IMR-90 (cell line): ENCODE measurements around the gene GRIN2D. TPM values are rescaled to one million over a fixed set of nuclear protein-coding genes. Genes with fewer than 3 reads are reported as not detected.

Experiments
- ATAC-seq: fragments of 200-7000 bp; cut with Tn5 transposase; 2 replicates; pipeline ENCODE4 v1.9.1; 2020; ENCODE audit warnings: low read depth, mild to moderate bottlenecking, moderate library complexity
- BruUV-seq: library from RNA; stranded (reverse); fragments of 400-500 nt; replicated peaks from 2 replicates; lab custom pipeline; 2021; lab: Mats Ljungman, UMichigan
- CTCF ChIA-PET: fragments of 300-600 bp; formaldehyde crosslinking; extraction: SDS; loops from one replicate; lab custom pipeline; 2021; ENCODE audit warnings: antibody characterized with exemption; lab: Yijun Ruan, JAX
- POLR2A ChIA-PET: fragments of 300-600 bp; sonication (Branson Sonifier 250); formaldehyde crosslinking; loops from one replicate; lab custom pipeline; 2022; ENCODE audit warnings: antibody characterized with exemption; ENCODE audit not compliant: unreplicated experiment; lab: Charles Lee
- DNase-seq: peaks from one replicate; pipeline ENCODE4 v3.0.0; 2013
- H2AFZ ChIP-seq: replicated peaks from 2 replicates; pipeline ENCODE3; 2013; ENCODE audit warnings: low read length, mild to moderate bottlenecking; ENCODE audit not compliant: poor library complexity
- H2AK5ac ChIP-seq: 2 replicates; pipeline ENCODE4 v1.6.1; 2013; ENCODE audit warnings: low read depth, low read length, inconsistent platforms
- H2AK9ac ChIP-seq: replicated peaks from 2 replicates; pipeline ENCODE3; 2013; ENCODE audit warnings: mild to moderate bottlenecking, low read depth, low read length, moderate library complexity; ENCODE audit not compliant: poor library complexity
- H2BK120ac ChIP-seq: 2 replicates; pipeline ENCODE4 v1.6.1; 2013; ENCODE audit warnings: low read depth, low read length, inconsistent platforms
- H2BK15ac ChIP-seq: 3 replicates; pipeline ENCODE4 v1.6.1; 2013; ENCODE audit warnings: low read depth, low read length, inconsistent platforms
- H2BK20ac ChIP-seq: 2 replicates; pipeline ENCODE4 v1.6.1; 2013; ENCODE audit warnings: low read depth, mild to moderate bottlenecking, inconsistent platforms, low read length, moderate library complexity
- H2BK5ac ChIP-seq: 2 replicates; pipeline ENCODE4 v1.6.1; 2013; ENCODE audit warnings: mild to moderate bottlenecking, low read depth, low read length, inconsistent platforms; ENCODE audit not compliant: poor library complexity, severe bottlenecking
- H3K14ac ChIP-seq: replicated peaks from 2 replicates; pipeline ENCODE4 v1.6.1; 2013; ENCODE audit warnings: low read depth, low read length, inconsistent platforms
- H3K18ac ChIP-seq: 2 replicates; pipeline ENCODE4 v1.6.1; 2013; ENCODE audit warnings: low read depth, low read length, control low read depth
- H3K23ac ChIP-seq: 2 replicates; pipeline ENCODE4 v1.6.1; 2013; ENCODE audit warnings: low read depth, low read length, inconsistent platforms
- H3K27ac ChIP-seq: 2 replicates; pipeline ENCODE4 v1.5.1; 2013; ENCODE audit warnings: mild to moderate bottlenecking, control low read depth, low read length; ENCODE audit not compliant: insufficient read depth
- H3K27me3 ChIP-seq: 2 replicates; pipeline ENCODE4 v1.6.1; 2013; ENCODE audit warnings: low read length; ENCODE audit not compliant: control insufficient read depth, insufficient read depth
- H3K36me3 ChIP-seq: 2 replicates; pipeline ENCODE4 v1.6.1; 2013; ENCODE audit warnings: low read length, mixed read lengths; ENCODE audit not compliant: control insufficient read depth, insufficient read depth
- H3K4ac ChIP-seq: 2 replicates; pipeline ENCODE4 v1.6.1; 2013; ENCODE audit warnings: low read depth, low read length, inconsistent platforms
- H3K4me1 ChIP-seq: 2 replicates; pipeline ENCODE4 v1.6.1; 2013; ENCODE audit warnings: low read length, mixed read lengths; ENCODE audit not compliant: control insufficient read depth, insufficient read depth
- H3K4me2 ChIP-seq: 2 replicates; pipeline ENCODE4 v1.6.1; 2013; ENCODE audit warnings: low read depth, mild to moderate bottlenecking, control low read depth, low read length, moderate library complexity
- H3K4me3 ChIP-seq: 2 replicates; pipeline ENCODE4 v1.5.1; 2013; ENCODE audit warnings: low read depth, mild to moderate bottlenecking, control low read depth, low read length, moderate library complexity; ENCODE audit not compliant: insufficient read depth
- H3K56ac ChIP-seq: 2 replicates; pipeline ENCODE4 v1.6.1; 2013; ENCODE audit warnings: low read length, inconsistent platforms; ENCODE audit not compliant: insufficient read depth; ENCODE audit errors: extremely low read depth
- H3K79me1 ChIP-seq, 2 experiments: 2 replicates each; pipeline ENCODE4 v1.6.1; 2013; ENCODE audit warnings: low read length in 2 of 2, inconsistent platforms in 1 of 2, low read depth in 1 of 2
- H3K9ac ChIP-seq: 2 replicates; pipeline ENCODE4 v1.6.1; 2013; ENCODE audit warnings: low read depth, low read length, control low read depth
- H3K9me1 ChIP-seq: 2 replicates; pipeline ENCODE4 v1.6.1; 2013; ENCODE audit warnings: low read length, inconsistent platforms; ENCODE audit not compliant: insufficient read depth
- H3K9me3 ChIP-seq: 2 replicates; pipeline ENCODE4 v1.6.1; 2013; ENCODE audit warnings: low read length; ENCODE audit not compliant: control insufficient read depth, insufficient read depth
- H4K20me1 ChIP-seq: 2 replicates; pipeline ENCODE4 v1.6.1; 2013; ENCODE audit warnings: low read length, inconsistent platforms; ENCODE audit not compliant: insufficient read depth
- H4K5ac ChIP-seq: 2 replicates; pipeline ENCODE4 v1.6.1; 2013; ENCODE audit warnings: mild to moderate bottlenecking, low read depth, low read length, control low read depth
- H4K8ac ChIP-seq, 2 experiments: 2 replicates each; pipeline ENCODE4 v1.6.1; 2013; ENCODE audit warnings: low read depth in 2 of 2, low read length in 2 of 2, control low read depth in 1 of 2, inconsistent platforms in 1 of 2
- H4K91ac ChIP-seq: 2 replicates; pipeline ENCODE4 v1.6.1; 2013; ENCODE audit warnings: low read depth, low read length, inconsistent platforms; ENCODE audit not compliant: insufficient read depth
- BHLHE40 ChIP-seq: fragments of 150-350 bp; IDR thresholded peaks from 2 replicates; pipeline ENCODE4 v1.6.1; 2016; ENCODE audit warnings: mild to moderate bottlenecking, low read depth, low read length
- CEBPB ChIP-seq: IDR thresholded peaks from 2 replicates; pipeline ENCODE4 v1.6.1; 2012; ENCODE audit warnings: low read depth, low read length, improper control_type of control experiment
- CHD1 ChIP-seq: IDR thresholded peaks from 2 replicates; pipeline ENCODE4 v1.6.1; 2012; ENCODE audit warnings: low read depth, low read length, improper control_type of control experiment
- FOS ChIP-seq: fragments of 150-350 bp; IDR thresholded peaks from 2 replicates; pipeline ENCODE4 v1.6.1; 2016; ENCODE audit warnings: low read depth, low read length
- MAZ ChIP-seq: IDR thresholded peaks from 2 replicates; pipeline ENCODE4 v1.6.1; 2012; ENCODE audit warnings: low read depth, mild to moderate bottlenecking, low read length, improper control_type of control experiment, moderate library complexity, borderline replicate concordance
- MXI1 ChIP-seq: IDR thresholded peaks from 2 replicates; pipeline ENCODE4 v1.6.1; 2012; ENCODE audit warnings: low read depth, mild to moderate bottlenecking, low read length, moderate library complexity, borderline replicate concordance
- NFE2L2 ChIP-seq: fragments of 150-350 bp; IDR thresholded peaks from 2 replicates; pipeline ENCODE4 v1.6.1; 2016; ENCODE audit warnings: low read depth, mild to moderate bottlenecking, low read length
- RCOR1 ChIP-seq: IDR thresholded peaks from 2 replicates; pipeline ENCODE4 v1.6.1; 2012; ENCODE audit warnings: mild to moderate bottlenecking, low read length, improper control_type of control experiment; ENCODE audit not compliant: insufficient replicate concordance
- RFX5 ChIP-seq: IDR thresholded peaks from 2 replicates; pipeline ENCODE4 v1.8.0; 2012; ENCODE audit warnings: low read depth, mild to moderate bottlenecking, low read length, moderate library complexity
- SMC3 ChIP-seq: fragments of 150-350 bp; IDR thresholded peaks from 2 replicates; pipeline ENCODE4 v1.6.1; 2016; ENCODE audit warnings: low read depth, mild to moderate bottlenecking, antibody characterized with exemption, low read length, moderate library complexity
- WGBS, 2 experiments: methylation state at CpG; one replicate each; pipeline versions ENCODE4 v1.1.5 to v1.1.7; 2013; ENCODE audit warnings: missing lambda C conversion rate in 2 of 2; ENCODE audit not compliant: insufficient read length in 1 of 2; ENCODE audit errors: extremely low coverage in 2 of 2; 5-methylcytosine and 5-hydroxymethylcytosine counted together
- dilution Hi-C: fragments of 300-500 bp; cut with HindIII; formaldehyde crosslinking; loops from one replicate; pipeline ENCODE4 v1.14.3; 2018; ENCODE audit warnings: low sequenced_read_pairs; ENCODE audit not compliant: unreplicated experiment
- in situ Hi-C: fragments of 300-500 bp; cut with MboI; formaldehyde crosslinking; loops from 3 replicates; pipeline ENCODE4 v1.14.3; 2019; ENCODE audit warnings: low sequenced_read_pairs, inconsistent platforms, mixed read lengths
- intact Hi-C: fragments of 100-400 bp; cut with micrococcal nuclease; formaldehyde crosslinking; loops from 2 replicates; pipeline ENCODE4 v1.10.0; 2022
- polyA plus RNA-seq, 3 experiments: library from polyadenylated mRNA; depleted of rRNA; stranded (reverse); fragments of >200 nt; gene quantifications; 2 replicates each; pipeline ENCODE4 v1.2.3, GENCODE V29; 2012; ENCODE audit warnings: low replicate concordance in 1 of 3
- total RNA-seq: library from RNA; depleted of rRNA; stranded (reverse); fragments of >200 nt; gene quantifications from 2 replicates; pipeline ENCODE4 v1.2.3, GENCODE V29; 2012
- TF ChIP-seq, protein P1 (sequence below): fragments of 150-350 bp; IDR thresholded peaks from 2 replicates; pipeline ENCODE4 v1.6.1; 2017; ENCODE audit warnings: mild to moderate bottlenecking, antibody characterized with exemption, low read length, low read depth
- TF ChIP-seq, protein P2 (sequence below): fragments of 150-350 bp; IDR thresholded peaks from 2 replicates; pipeline ENCODE4 v1.6.1; 2016; ENCODE audit warnings: low read depth, mild to moderate bottlenecking, low read length, moderate library complexity, borderline replicate concordance

The GRIN2D gene
- total and polyA plus RNA-seq, 2 of the 4 experiments (the other 2 are of a cell fraction), result under 0.01 to 0.24 TPM

DNA sequence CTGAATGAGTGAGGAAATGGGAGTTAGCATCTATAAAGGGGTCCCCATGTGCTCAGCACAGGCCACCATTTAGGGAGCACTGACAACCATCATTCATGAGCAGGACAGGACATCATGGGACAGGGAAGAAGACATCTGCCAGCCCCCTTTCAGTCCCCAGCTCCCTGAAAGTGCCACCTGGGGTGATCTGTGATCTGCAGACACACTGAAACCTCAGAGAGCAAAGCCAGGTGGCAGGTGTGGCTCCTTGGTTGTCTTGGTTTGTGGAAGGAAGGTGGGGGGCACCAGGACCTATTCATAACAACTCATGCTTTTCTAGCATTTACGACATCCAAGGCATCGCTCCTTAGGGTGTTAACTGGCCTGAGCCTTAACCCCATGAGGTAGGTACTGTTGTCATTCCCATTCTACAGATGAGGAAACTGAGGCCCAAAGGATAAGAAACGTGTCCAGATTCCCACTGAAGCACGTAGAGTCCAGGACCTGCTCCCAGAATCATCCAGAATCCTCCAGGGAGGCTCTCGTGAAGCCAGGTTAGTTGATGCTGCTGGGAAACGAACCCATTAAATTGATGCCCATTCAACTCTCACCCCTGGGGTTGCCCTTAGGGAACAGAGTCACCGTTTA lies 7.9 kb upstream of the GRIN2D start:
- no peak overlapping the region for H3K27ac ChIP-seq
- no peak overlapping the region for H3K4me3 ChIP-seq
- CTCF ChIA-PET, result no interaction called here
- H3K14ac ChIP-seq, result no peak overlapping the region
- peaks cover 13% of the 10 kb centered on the region; the same call in 1 of the 2 replicates for H4K20me1 ChIP-seq
- H2BK15ac ChIP-seq, result no peak overlapping the region
- ATAC-seq (no peak), DNase-seq (no peak)
- H3K9me3 ChIP-seq, result no peaks in the 10 kb centered on the region
- H3K4ac ChIP-seq, result no peak overlapping the region
- peaks cover 20 to 60% of the 10 kb centered on the region in 2 experiments for H3K79me1 ChIP-seq
- no peak overlapping the region for H3K56ac ChIP-seq
- TF ChIP-seq, protein P1, sequence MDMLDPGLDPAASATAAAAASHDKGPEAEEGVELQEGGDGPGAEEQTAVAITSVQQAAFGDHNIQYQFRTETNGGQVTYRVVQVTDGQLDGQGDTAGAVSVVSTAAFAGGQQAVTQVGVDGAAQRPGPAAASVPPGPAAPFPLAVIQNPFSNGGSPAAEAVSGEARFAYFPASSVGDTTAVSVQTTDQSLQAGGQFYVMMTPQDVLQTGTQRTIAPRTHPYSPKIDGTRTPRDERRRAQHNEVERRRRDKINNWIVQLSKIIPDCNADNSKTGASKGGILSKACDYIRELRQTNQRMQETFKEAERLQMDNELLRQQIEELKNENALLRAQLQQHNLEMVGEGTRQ, result no peak
- TF ChIP-seq NFE2L2 (no peak), FOS (no peak), CEBPB (no peak), MAZ (no peak), SMC3 (no peak), CHD1 (no peak), BHLHE40 (no peak), RCOR1 (no peak), RFX5 (no peak), MXI1 (no peak)
- TF ChIP-seq, protein P2, sequence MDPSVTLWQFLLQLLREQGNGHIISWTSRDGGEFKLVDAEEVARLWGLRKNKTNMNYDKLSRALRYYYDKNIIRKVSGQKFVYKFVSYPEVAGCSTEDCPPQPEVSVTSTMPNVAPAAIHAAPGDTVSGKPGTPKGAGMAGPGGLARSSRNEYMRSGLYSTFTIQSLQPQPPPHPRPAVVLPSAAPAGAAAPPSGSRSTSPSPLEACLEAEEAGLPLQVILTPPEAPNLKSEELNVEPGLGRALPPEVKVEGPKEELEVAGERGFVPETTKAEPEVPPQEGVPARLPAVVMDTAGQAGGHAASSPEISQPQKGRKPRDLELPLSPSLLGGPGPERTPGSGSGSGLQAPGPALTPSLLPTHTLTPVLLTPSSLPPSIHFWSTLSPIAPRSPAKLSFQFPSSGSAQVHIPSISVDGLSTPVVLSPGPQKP, result no peak
- H2BK20ac ChIP-seq, result no peak overlapping the region
- no peak overlapping the region for H4K8ac ChIP-seq
- no peak overlapping the region for H4K5ac ChIP-seq
- dilution Hi-C loops (no loop called here), in situ Hi-C loops (no loop called here), intact Hi-C loops (no loop called here)
- no peak overlapping the region for H3K18ac ChIP-seq
- no peak overlapping the region for H4K91ac ChIP-seq
- no peak overlapping the region for H3K9ac ChIP-seq
- no peak overlapping the region for H2AFZ ChIP-seq
- no peak overlapping the region for H2AK5ac ChIP-seq
- peaks cover 61% of the 10 kb centered on the region for H3K36me3 ChIP-seq
- no peak overlapping the region for H2AK9ac ChIP-seq
- peaks cover 4% of the 10 kb centered on the region; the same call in 1 of the 2 replicates for H3K4me1 ChIP-seq
- H3K4me2 ChIP-seq, result no peak overlapping the region
- BruUV-seq, result no TSS peak
- H2BK120ac ChIP-seq, result no peak overlapping the region
- H2BK5ac ChIP-seq, result no peak overlapping the region
- 100% methylated on average over 1 of the region's 7 CpGs; no CpG with 5 or more reads in 1 of the 2 experiments for WGBS, 2 experiments
- no peak overlapping the region for H3K23ac ChIP-seq
- POLR2A ChIA-PET, result no interaction called here
- H3K9me1 ChIP-seq, result peaks cover 4% of the 10 kb centered on the region; the same call in 1 of the 2 replicates
- no peaks in the 10 kb centered on the region for H3K27me3 ChIP-seq
